NT2/D1 (cell line): ENCODE measurements around the gene FAM217B.

ENCODE experiments used
- DNase-seq: peaks from one replicate; pipeline ENCODE4 v3.0.0-alpha.2; 2011; ENCODE audit warnings: low read depth, low spot score
- H3K27me3 ChIP-seq: 2 replicates; pipeline ENCODE4 v1.6.0; 2011; ENCODE audit warnings: mild to moderate bottlenecking; ENCODE audit not compliant: insufficient read length, insufficient read depth
- H3K36me3 ChIP-seq: 2 replicates; pipeline ENCODE4 v1.6.1; 2011; ENCODE audit warnings: mild to moderate bottlenecking, low read length, mixed read lengths; ENCODE audit not compliant: insufficient read depth, insufficient read length
- H3K4me1 ChIP-seq: 2 replicates; pipeline ENCODE4 v1.5.1; 2011; ENCODE audit not compliant: insufficient read depth, insufficient read length
- H3K4me3 ChIP-seq: 2 replicates; pipeline ENCODE4 v1.5.1; 2011; ENCODE audit warnings: low read depth; ENCODE audit not compliant: insufficient read length
- H3K9ac ChIP-seq: 2 replicates; pipeline ENCODE4 v1.6.0; 2011; ENCODE audit warnings: low read depth; ENCODE audit not compliant: insufficient read length
- H3K9me3 ChIP-seq: 2 replicates; pipeline ENCODE4 v1.5.1; 2011; ENCODE audit warnings: mild to moderate bottlenecking, low read length; ENCODE audit not compliant: insufficient read depth
- SUZ12 ChIP-seq: IDR thresholded peaks from 2 replicates; pipeline ENCODE4 v1.6.1; 2011; ENCODE audit not compliant: insufficient read length, insufficient read depth; ENCODE audit errors: extremely low read depth
- YY1 ChIP-seq: IDR thresholded peaks from 2 replicates; pipeline ENCODE4 v1.6.1; 2011; ENCODE audit not compliant: insufficient read length, insufficient read depth
- ZNF274 ChIP-seq: IDR thresholded peaks from 2 replicates; pipeline ENCODE4 v1.6.1; 2011; ENCODE audit warnings: mild to moderate bottlenecking, low read depth, low read length

FAM217B gene

GRCh38 chr20:59958123-59958522 is 17.9 kb downstream of the FAM217B start, which contains the start of gene CDH26:
Gene CDH26, plus strand, starts transcription at chr20:59958423. Its CDS starts 304 bp downstream, at chr20:59958727.
- Histone ChIP-seq H3K9me3 (no peaks in the 10 kb centered on the region), H3K4me3 (no peak within 1 kb of the TSS)
- no peak for TF ChIP-seq ZNF274
- TF ChIP-seq SUZ12 = no peak
- TF ChIP-seq YY1 = no peak

GRCh38 chr20:59958626-59959025 is 18.4 kb downstream of the FAM217B start:
- Histone ChIP-seq H3K9ac (no peak overlapping the region), H3K36me3 (no peaks in the 10 kb centered on the region), H3K9me3 (no peaks in the 10 kb centered on the region), H3K4me3 (no peak overlapping the region), H3K27me3 (no peaks in the 10 kb centered on the region), H3K4me1 (no peaks in the 10 kb centered on the region)
- no peak for TF ChIP-seq ZNF274
- TF ChIP-seq YY1 = no peak
- no peak for TF ChIP-seq SUZ12
- no peak for DNase-seq

More at GRCh38 chr20:59958123-59958522, 17.9 kb downstream of the FAM217B start, which contains the start of gene CDH26:
- H3K4me1 ChIP-seq = no peaks in the 10 kb centered on the region
- no peak for DNase-seq
- H3K9ac ChIP-seq = no peak within 1 kb of the TSS
- no peaks in the 10 kb centered on the region for H3K36me3 ChIP-seq
- no peaks in the 10 kb centered on the region for H3K27me3 ChIP-seq

- H3K36me3 ChIP-seq = no peaks in the 10 kb centered on the region
- H3K4me1 ChIP-seq = no peaks in the 10 kb centered on the region
- H3K9ac ChIP-seq = no peak overlapping the region
- H3K9me3 ChIP-seq = no peaks in the 10 kb centered on the region
- no peak overlapping the region for H3K4me3 ChIP-seq
- no peak for DNase-seq
- no peak for TF ChIP-seq ZNF274
- no peak for TF ChIP-seq YY1
- no peak for TF ChIP-seq SUZ12
- H3K27me3 ChIP-seq = no peaks in the 10 kb centered on the region
Observed at GRCh38 chr20:59961423-59961822, 21.2 kb downstream of the FAM217B start.

- Histone ChIP-seq H3K9me3 (no peaks in the 10 kb centered on the region), H3K4me3 (no peak overlapping the region), H3K4me1 (no peaks in the 10 kb centered on the region), H3K9ac (no peak overlapping the region), H3K36me3 (no peaks in the 10 kb centered on the region), H3K27me3 (no peaks in the 10 kb centered on the region)
- no peak for DNase-seq
- TF ChIP-seq ZNF274 = no peak
- no peak for TF ChIP-seq YY1
- TF ChIP-seq SUZ12 = no peak
Observed at GRCh38 chr20:59962155-59962554, 22.0 kb downstream of the FAM217B start.

GRCh38 chr20:59966428-59966827 is 26.2 kb downstream of the FAM217B start:
- no peaks in the 10 kb centered on the region for H3K36me3 ChIP-seq
- H3K9ac ChIP-seq = no peak overlapping the region
- TF ChIP-seq SUZ12 (no peak), YY1 (no peak), ZNF274 (no peak)
- H3K4me1 ChIP-seq = no peaks in the 10 kb centered on the region
- no peak overlapping the region for H3K4me3 ChIP-seq
- no peak for DNase-seq
- no peaks in the 10 kb centered on the region for H3K27me3 ChIP-seq
- no peaks in the 10 kb centered on the region for H3K9me3 ChIP-seq

- DNase-seq = no peak
- Histone ChIP-seq H3K4me1 (no peaks in the 10 kb centered on the region), H3K9me3 (no peaks in the 10 kb centered on the region), H3K27me3 (no peaks in the 10 kb centered on the region), H3K4me3 (no peak overlapping the region), H3K9ac (no peak overlapping the region), H3K36me3 (no peaks in the 10 kb centered on the region)
- TF ChIP-seq YY1 (no peak), SUZ12 (no peak), ZNF274 (no peak)
Observed at GRCh38 chr20:59971428-59971827, 31.2 kb downstream of the FAM217B start.

- TF ChIP-seq ZNF274 = no peak
- TF ChIP-seq YY1 = no peak
- H3K27me3 ChIP-seq = no peaks in the 10 kb centered on the region
- H3K9me3 ChIP-seq = no peaks in the 10 kb centered on the region
- no peaks in the 10 kb centered on the region for H3K4me1 ChIP-seq
- H3K9ac ChIP-seq = no peak overlapping the region
- no peak overlapping the region for H3K4me3 ChIP-seq
- H3K36me3 ChIP-seq = no peaks in the 10 kb centered on the region
- DNase-seq = no peak
Observed at GRCh38 chr20:59972037-59972801, 32.0 kb downstream of the FAM217B start.
